HG02973 (cell line): ENCODE results near the gene C11orf68.
"Not testable (repeated sequence)": the region's sequence is repeated elsewhere in the genome, so short reads cannot be mapped to it uniquely, and the experiment has no call there.

Experiments
- ATAC-seq: cut with Tn5 transposase; IDR thresholded peaks from one replicate; pipeline ENCODE4 v1.9.1; 2021; ENCODE audit warnings: moderate library complexity; ENCODE audit not compliant: unreplicated experiment

Gene C11orf68

GRCh38 chr11:65915101-65915820, 3.6 kb downstream of the C11orf68 start:
- no peak for ATAC-seq

- ATAC-seq, result no peak
These were observed 6.0 kb downstream of the C11orf68 start for GRCh38 chr11:65912845-65913244.

- ATAC-seq, result no peak
These were observed 6.9 kb downstream of the C11orf68 start for GRCh38 chr11:65911682-65912568.

- no peak for ATAC-seq
These were observed 11.0 kb downstream of the C11orf68 start for GRCh38 chr11:65907878-65908277.

- ATAC-seq, result no peak
These were observed 12.3 kb downstream of the C11orf68 start for GRCh38 chr11:65906602-65907001.

- ATAC-seq, result no peak
These were observed 15.1 kb downstream of the C11orf68 start for GRCh38 chr11:65903715-65904114.

- no peak for ATAC-seq
These were observed 15.8 kb downstream of the C11orf68 start for GRCh38 chr11:65903068-65903481.

- ATAC-seq, result no peak
These were observed 18.0 kb downstream of the C11orf68 start for GRCh38 chr11:65900899-65901180.

GRCh38 chr11:65900125-65900898, 18.6 kb downstream of the C11orf68 start, which contains the start of gene FOSL1:
Gene FOSL1 (minus strand): TSS chr11:65900388. CDS start chr11:65900339, 49 bp downstream.
- peak; percentile 68 for ATAC-seq

- ATAC-seq, result no peak
These were observed 19.3 kb downstream of the C11orf68 start for GRCh38 chr11:65899356-65900124.

- ATAC-seq, result no peak
These were observed 20.1 kb downstream of the C11orf68 start for GRCh38 chr11:65898656-65899355.

- no peak for ATAC-seq
These were observed 21.8 kb downstream of the C11orf68 start for GRCh38 chr11:65897020-65897471.

GRCh38 chr11:65896034-65896999, 22.5 kb downstream of the C11orf68 start:
- ATAC-seq, result no peak

GRCh38 chr11:65895482-65895981, 23.3 kb downstream of the C11orf68 start:
- no peak for ATAC-seq

- no peak for ATAC-seq
These were observed 24.7 kb downstream of the C11orf68 start for GRCh38 chr11:65894034-65894591.

GRCh38 chr11:65892661-65893317, 26.1 kb downstream of the C11orf68 start:
- no peak for ATAC-seq

GRCh38 chr11:65892137-65892540, 26.7 kb downstream of the C11orf68 start:
- not testable (repeated sequence) for ATAC-seq
